HG03442 (cell line): Measurements from ENCODE around the gene PPM1M.
A peak's percentile ranks its signal among the peaks of the same experiment; 100 is the strongest.

Source experiments
- ATAC-seq: cut with Tn5 transposase; IDR thresholded peaks from one replicate; pipeline ENCODE4 v1.9.1; 2021; ENCODE audit warnings: mild to moderate bottlenecking, moderate library complexity; ENCODE audit not compliant: unreplicated experiment

The PPM1M gene

GRCh38 chr3:52215351-52215750 is 30.2 kb upstream of the PPM1M start:
- no peak for ATAC-seq

GRCh38 chr3:52216585-52217408 is 28.8 kb upstream of the PPM1M start:
- ATAC-seq: no peak

- ATAC-seq: no peak
Observed at GRCh38 chr3:52217409-52217805, 28.2 kb upstream of the PPM1M start.

GRCh38 chr3:52218026-52218425 is 27.5 kb upstream of the PPM1M start:
- no peak for ATAC-seq

- no peak for ATAC-seq
Observed at GRCh38 chr3:52218454-52218853, 27.1 kb upstream of the PPM1M start.

GRCh38 chr3:52218937-52219650 is 26.5 kb upstream of the PPM1M start:
- ATAC-seq: no peak

GRCh38 chr3:52220380-52221026 is 25.1 kb upstream of the PPM1M start:
- ATAC-seq: no peak

- ATAC-seq: no peak
Observed at GRCh38 chr3:52221141-52221562, 24.4 kb upstream of the PPM1M start.

GRCh38 chr3:52221563-52222318 is 23.8 kb upstream of the PPM1M start:
- no peak for ATAC-seq

- ATAC-seq: no peak
Observed at GRCh38 chr3:52222319-52223221, 23.0 kb upstream of the PPM1M start.

- no peak for ATAC-seq
Observed at GRCh38 chr3:52223449-52224408, 21.8 kb upstream of the PPM1M start.

- peak; percentile 74 for ATAC-seq
Observed at GRCh38 chr3:52225452-52226228, 19.9 kb upstream of the PPM1M start, which contains the start of gene TLR9. TLR9 (minus strand) TSS chr3:52225645; CDS start chr3:52225529, 116 bp downstream.

GRCh38 chr3:52226229-52226817 is 19.2 kb upstream of the PPM1M start:
- no peak for ATAC-seq

GRCh38 chr3:52227117-52227516 is 18.4 kb upstream of the PPM1M start:
- no peak for ATAC-seq

GRCh38 chr3:52227766-52228165 is 17.8 kb upstream of the PPM1M start:
- no peak for ATAC-seq

GRCh38 chr3:52228266-52228665 is 17.3 kb upstream of the PPM1M start:
- no peak for ATAC-seq

- ATAC-seq: no peak
Observed at GRCh38 chr3:52228751-52229291, 16.7 kb upstream of the PPM1M start.
